ENCODE results near the gene STYXL1.
"Not testable (repeated sequence)": the region's sequence is repeated elsewhere in the genome, so short reads cannot be mapped to it uniquely, and the experiment has no call there.

Gene STYXL1, protein sequence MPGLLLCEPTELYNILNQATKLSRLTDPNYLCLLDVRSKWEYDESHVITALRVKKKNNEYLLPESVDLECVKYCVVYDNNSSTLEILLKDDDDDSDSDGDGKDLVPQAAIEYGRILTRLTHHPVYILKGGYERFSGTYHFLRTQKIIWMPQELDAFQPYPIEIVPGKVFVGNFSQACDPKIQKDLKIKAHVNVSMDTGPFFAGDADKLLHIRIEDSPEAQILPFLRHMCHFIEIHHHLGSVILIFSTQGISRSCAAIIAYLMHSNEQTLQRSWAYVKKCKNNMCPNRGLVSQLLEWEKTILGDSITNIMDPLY

DNA sequence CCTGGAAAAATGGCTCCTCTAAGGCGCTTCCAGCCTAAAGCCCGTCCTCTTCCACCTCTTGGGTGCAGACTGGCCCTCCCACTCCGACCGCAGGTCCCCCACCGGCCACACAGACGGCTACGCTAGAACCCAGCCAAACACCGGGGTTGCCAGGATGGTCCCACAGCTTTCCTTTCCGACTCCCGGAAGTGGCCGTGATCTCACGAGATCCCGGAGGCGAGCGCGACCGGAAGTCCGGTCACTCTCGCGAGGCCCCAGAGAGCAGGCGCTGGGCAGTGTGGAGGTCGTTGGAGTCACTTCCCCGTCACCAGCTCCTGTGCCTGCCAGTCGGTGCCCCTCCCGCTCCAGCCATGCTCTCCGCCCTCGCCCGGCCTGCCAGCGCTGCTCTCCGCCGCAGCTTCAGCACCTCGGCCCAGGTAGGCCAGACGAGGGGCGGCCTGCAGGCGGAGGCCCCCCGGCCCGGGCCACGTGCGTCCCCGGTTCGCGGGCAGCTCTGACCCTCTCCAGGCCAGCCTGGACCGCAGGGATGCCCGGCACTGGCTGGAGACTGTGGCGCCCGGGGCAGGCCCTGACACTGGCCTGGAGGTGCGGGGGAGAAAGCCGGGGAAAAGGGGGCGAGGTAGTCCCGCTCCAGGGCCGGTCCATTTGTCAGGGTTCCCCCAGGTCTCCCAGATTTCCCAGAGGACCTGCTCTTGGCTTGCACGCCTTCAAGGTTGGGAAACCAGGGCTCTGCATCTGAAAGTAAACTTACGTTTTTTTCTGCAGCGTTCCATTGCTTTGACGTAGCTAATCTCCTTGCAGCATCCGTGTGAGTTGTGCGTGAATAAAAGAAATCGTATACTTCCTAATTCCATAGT is at the start of gene STYXL1, which contains the start of gene MDH2:
Gene STYXL1 (minus strand): TSS at position 190 of the 857 bp plus-strand sequence. CDS start 17,477 bp downstream, outside the sequence.
Gene MDH2 (plus strand): TSS at position 296 of the 857 bp plus-strand sequence. CDS start 55 bp downstream, at position 351.
- peak; percentile 91 for DNase-seq (ENCODE audit: low spot score)

DNA sequence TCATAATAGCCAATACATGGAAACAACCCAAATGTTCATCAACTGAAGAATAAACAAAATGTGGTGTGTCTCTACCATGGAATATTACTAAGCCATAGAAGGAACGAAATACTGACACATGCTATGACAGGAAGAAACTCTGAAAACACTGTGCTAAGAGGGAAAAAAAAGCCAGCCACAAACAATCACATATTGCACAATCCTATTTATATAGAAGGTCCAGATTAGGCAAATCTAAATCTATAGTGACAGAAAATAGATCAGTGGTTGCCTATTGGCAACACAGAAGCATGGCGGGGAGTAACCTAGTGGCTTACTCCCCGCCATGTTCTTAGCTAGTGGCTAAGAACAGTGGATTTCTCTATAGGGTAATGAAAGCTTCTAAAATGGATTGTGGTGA is 48.1 kb upstream of the STYXL1 start:
- no peak for DNase-seq (ENCODE audit: low spot score)

DNA sequence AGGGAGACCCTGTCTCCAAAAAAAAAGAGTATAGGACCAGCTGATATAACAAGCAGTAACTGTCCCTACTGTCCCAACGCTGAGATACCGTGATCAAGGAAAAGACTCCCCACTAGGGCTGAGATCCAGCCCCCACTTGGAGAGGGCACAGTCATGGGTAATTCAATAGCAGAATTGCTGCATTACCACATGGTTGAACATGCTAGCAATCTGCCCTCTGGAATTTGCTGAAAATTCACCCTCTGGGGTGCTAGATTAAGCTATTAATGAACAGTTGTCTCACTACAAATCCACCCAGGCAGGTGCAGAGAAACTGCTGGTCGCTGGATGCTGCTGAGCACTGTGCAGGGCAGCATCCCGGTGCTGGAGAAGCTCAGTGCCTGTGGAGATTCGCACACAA is 46.5 kb upstream of the STYXL1 start:
- not testable (repeated sequence) for DNase-seq (ENCODE audit: low spot score)

DNA sequence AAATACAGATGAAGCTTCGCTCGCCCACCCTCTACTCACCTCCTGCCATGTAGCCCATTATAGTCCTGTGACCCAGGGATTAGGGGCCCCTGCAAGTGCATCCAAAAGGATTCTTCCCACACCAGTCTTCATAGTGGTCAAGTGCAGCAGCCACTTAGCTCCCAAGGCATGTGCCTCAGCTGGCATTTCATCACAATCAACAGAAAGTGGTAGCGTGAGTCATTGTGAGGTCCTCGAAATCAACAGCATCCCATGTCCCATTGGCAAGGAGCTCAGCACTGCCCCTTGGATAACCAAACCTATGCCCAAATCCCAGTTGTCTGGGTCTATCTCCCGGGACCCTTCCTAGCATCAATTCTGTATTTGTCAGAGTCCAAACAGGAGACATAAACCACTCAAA is 45.7 kb upstream of the STYXL1 start:
- DNase-seq (ENCODE audit: low spot score) = not testable (repeated sequence)

DNA sequence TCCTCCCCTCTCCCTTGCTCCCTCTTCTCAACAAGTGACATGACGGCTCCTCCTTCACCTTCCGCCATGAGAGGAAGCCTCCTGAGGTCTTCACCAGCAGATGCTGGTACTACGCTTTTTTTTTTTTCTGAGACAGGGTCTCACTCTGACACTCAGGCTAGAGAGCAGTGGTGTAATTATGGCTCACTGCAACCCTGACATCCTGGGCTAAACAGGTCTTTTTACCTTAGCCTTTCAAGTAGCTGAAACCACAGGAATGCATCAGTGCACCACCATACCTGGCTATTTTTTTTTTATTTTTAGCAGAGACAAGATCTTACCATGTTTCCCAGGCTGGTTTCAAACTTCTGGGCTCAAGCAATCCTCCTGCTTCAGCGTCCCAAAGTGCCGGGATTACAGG is 43.7 kb upstream of the STYXL1 start:
- DNase-seq (ENCODE audit: low spot score) = no peak

DNA sequence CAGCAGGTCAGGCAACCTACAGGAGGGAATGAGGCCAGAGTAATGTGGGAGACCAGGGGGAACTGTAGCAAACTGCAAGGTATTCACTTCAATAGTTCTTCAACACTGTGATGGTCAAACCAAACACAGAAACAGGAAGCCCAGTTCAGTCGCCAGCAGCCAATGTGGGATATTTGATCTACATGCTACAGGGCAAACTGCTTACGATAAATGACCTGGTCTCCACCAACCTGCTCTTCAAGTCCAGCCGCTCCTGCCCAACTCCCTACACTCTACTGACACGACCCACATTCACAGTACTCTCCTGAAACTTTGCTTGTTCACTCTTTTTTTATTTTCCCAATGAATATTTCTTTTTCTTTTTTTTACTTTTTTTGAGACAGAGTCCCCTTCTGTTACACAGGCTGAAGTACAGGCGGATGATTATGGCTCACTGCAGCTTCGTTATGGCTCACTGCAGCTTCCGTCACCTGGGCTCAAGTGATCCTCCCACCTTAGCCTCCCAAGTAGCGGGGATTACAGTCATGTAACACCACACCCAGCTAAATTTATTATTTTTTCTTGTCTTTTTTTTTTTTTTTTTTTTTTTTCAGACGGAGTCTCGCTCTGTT is 42.2 kb upstream of the STYXL1 start:
- no peak for DNase-seq (ENCODE audit: low spot score)

DNA sequence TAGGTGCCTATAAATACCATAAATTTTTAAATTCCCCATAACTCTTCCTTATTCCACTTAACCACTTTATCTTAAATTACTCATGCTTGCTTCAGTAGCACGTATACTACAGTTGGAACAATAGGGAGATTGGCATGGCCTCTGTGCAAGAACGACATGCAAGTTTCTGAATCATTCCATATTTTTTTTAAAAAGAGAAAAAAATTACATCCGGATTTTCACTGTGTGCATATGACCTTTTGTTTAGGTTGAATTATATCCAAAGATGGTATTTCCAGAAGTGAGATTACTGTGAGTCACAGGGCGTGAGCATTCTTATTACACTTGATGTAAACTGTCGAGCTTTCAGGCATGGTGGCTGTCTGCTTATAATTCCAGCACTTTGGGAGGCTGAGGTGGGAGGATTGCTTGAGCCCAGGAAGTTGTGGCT is 39.6 kb upstream of the STYXL1 start:
- DNase-seq (ENCODE audit: low spot score) = not testable (repeated sequence)

DNA sequence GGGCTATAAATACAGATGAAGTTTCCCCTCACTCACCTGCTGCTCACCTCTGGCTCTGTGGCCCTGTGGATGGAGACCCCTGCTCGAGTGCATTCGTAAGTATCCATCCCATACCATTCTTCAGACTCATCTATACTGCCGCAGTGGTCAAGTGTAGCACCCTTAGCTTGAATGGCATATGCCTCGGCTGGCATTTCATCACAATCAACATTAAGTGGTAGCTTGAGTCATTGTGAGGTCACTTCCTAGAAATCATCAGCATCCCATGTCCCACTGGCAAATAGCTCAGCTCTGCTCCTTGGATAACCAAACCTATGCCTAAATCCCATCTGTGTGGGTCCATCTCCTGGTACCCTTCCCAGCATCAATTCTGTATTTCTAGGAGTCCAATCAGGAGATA is 38.3 kb upstream of the STYXL1 start:
- DNase-seq (ENCODE audit: low spot score) = no peak

DNA sequence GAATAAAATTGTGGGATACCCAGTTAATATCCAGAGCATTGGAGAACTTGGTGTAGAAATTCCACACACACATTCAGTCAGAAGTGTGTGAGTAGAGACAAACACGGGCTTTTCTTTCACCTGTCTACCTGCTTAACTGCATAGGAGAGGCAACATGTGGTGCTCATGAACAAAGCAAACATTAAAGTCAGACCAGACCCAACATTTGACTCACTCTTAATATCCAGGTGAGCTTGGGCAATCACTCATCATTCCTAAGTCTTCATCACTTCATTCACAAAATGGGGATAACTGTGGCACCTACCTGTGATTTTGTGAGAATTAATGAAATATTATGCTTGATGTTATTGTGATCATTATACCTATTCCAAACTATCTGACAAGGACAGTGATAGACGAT is 36.3 kb upstream of the STYXL1 start:
- not testable (repeated sequence) for DNase-seq (ENCODE audit: low spot score)

DNA sequence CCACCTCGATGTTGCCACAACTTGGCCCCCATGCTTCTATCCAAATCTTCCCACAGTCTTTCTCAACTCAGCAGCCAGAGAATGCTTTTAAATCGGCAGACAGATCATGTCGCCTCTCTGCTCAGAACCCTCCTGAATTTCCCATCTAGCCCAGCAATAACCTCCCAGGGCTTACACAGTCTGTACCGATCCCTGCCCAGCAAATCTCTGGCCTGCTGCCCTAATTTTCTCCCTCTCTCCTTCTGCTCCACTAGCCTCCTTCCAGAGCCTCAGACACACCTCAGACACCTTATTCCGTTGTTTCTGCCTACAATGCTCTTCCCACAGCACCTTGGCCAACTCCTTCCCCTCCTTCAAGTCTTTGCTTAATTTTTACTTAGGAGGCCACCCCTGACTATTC is 32.4 kb upstream of the STYXL1 start:
- DNase-seq (ENCODE audit: low spot score) = no peak

DNA sequence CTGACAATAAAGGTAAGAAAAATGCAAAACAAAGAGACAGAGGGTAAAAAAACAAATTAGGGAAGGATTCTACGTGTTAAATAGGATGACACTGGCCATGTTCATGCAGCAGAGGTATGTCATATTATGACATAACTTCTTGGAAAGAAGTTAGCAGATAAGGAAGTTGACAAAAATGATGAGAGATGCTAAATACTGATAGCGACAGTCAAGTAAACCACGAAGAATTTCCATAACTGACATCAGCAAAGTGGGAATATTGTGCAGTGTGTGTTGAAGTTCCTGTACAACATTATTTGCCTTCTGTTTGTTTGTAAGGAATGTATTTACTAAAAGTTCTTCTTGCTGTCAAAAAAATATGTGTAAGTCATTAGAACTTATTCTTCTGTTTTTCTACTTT is 29.6 kb upstream of the STYXL1 start:
- DNase-seq (ENCODE audit: low spot score) = no peak

DNA sequence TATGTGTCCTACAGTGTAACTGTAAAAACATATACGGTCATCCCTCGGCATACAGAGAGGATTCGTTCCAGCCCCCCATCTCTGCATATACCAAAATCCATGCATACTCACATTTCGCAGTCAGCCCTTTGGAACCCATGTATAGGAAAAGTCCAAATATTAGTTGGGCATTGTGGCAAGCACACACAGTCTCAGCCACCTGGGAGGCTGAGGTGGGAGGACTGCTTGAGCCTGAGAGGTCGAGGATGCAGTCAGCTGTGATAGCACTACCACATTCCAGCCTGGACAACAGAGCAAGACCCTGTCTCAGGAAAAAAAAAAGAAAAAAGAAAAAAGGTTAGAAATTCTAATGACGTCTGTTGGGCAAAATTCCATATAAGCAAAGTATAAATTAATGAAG is 29.2 kb upstream of the STYXL1 start:
- no peak for DNase-seq (ENCODE audit: low spot score)

DNA sequence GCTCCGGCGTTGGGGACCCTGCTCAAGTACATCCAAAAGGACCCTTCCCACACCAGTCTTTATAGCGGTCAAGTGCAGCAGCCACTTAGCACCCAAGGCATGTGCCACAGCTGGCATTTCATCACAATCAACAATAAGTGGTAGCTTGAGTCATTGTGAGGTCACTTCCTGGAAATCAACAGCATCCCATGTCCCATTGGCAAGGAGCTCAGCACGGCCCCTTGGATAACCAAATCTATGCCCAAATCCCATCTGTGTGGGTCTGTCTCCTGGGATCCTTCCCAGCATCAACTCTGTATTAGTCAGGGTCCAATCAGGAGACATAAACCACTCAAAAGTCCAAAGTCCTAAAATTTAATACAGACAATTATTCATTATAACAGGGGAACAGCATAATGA is 27.2 kb upstream of the STYXL1 start:
- no peak for DNase-seq (ENCODE audit: low spot score)

DNA sequence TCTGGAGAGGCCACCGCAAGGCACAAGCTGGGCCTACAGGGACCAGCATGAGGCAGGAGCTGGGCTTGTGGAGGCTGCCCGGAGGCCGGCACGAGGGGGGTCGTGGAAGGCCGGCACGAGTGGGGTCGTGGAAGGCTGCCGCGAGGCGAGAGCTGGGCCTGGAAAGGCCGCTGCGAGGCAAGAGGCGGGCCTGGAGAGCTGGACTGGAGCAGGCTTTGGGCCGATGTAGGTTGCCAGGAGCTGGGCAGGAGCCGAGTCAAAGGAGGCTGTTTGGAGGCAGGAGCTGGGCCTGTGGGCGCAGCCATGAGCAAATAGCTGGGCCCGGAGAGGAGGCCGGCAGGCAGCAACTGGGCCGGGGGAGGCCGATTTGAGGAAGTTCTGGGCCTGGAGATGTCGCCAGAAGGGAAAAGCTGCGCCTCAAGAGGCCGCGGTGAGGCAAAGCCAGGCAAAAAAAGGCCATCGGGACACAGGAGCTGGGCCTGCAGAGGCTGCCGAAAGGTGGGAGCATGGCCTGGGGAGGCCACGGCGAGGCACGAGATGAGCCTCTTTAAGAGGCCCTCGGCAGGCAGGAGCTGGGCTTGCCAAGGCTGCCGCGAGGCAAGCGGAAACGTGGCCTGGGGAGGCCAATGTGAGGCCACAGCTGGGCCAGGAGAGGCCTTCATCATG is 26.6 kb upstream of the STYXL1 start:
- DNase-seq (ENCODE audit: low spot score) = no peak

DNA sequence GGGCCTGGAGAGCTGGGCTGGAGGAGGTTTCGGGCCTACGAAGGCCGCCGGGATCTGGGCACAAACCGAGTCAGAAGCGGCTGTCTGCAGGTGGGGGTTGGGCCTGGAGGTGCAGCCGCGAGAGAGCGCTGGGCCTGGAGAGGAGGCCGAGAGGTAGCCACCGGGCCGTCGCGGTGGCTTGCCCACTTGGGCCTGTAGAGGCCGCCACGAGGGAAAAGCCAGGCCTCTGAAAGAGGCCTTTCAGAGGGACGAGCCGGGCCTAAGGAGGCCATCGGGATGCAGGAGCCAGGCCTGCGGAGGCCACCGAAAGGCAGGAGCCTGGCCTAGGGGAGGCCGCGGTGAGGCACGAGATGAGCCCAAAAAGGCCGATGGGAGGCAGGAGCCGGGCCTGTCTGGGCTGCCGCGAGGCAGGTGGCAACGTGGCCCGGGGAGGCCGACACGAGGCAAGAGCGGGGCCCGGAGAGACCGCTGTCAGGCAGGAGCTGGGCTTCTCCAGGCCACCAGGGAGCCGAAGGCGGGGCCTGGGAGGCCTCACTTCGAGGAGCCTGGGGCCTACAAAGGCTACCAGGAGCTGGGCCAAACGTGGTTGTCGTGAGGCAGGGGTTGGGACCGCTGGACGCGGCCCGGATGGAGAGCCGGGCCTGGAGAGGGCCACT is 25.7 kb upstream of the STYXL1 start:
- no peak for DNase-seq (ENCODE audit: low spot score)

DNA sequence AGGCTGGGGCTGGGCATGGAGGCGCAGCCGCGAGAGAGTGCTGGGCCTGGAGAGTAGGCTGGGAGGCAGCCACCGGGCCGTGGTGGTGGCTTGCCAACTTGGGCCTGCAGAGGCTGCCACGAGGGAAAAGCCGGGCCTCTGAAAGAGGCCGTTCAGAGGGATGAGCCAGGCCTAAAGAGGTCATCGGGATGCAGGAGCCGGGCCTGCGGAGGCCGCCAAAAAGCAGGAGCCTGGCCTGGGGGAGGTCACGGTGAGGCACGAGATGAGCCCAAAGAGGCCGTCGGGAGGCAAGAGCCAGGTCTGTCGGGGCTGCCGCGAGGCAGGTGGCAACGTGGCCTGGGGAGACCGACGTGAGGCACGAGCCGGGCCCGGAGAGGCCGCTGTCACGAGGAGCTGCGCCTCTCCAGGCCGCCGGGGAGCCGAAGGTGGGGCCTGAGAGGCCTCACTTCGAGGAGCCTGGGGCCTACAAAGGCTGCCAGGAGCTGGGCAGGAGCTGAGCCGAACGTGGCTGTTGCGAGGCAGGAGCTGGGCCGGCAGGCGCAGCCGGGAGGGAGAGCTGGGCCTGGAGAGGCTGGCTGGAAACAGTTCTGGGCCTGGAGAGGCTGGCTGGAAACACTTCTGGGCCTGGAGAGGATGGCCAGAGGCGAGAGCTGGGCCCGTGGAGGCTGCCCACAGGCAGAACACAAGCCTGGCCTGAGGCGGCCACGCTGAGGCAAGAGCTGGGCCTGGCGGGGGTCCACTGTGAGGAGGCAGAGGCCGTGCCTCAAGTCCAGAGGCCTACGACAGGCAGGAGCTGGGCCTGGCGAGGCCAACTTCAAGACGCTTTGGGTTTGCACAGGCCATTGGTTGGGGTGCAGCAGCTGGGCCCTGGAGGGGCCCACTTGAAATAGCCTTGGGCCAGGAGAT is 24.7 kb upstream of the STYXL1 start:
- no peak for DNase-seq (ENCODE audit: low spot score)

DNA sequence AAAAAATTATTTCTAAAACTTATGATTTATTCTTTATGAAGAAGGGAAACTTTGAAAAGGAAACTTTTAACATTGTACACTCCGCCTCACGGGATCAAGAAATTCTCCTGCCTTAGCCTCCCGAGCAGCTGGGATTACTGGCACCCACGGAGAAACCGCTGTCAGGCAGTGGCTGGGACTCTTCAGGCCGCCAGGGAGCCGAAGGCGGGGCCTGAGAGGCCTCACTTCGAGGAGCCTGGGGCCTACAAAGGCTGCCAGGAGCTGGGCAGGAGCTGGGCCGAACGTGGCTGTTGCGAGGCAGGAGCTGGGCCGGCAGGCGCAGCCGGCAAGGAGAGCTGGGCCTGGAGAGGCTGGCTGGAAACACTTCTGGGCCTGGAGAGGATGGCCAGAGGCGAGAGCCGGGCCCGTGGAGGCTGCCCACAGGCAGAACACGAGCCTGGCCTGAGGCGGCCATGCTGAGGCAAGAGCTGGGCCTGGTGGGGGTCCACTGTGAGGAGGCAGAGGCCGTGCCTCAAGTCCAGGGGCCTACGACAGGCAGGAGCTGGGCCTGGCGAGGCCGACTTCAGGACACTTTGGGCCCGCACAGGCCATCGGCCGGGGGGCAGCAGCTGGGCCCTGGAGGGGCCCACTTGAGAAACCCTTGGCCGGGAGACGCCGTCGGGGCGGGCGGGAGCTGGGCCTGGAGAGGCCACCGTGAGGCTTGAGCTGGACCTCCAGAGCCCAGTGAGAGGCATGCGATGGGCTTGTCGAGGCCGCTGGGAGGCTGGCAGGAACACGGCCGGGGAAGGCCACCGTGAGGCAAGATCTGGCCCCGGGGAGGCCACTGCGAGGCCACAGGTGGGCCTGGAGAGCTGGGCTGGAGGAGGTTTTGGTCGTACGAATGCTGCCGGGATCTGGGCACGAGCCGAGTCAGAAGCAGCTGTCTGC is 23.8 kb upstream of the STYXL1 start:
- DNase-seq (ENCODE audit: low spot score) = no peak

DNA sequence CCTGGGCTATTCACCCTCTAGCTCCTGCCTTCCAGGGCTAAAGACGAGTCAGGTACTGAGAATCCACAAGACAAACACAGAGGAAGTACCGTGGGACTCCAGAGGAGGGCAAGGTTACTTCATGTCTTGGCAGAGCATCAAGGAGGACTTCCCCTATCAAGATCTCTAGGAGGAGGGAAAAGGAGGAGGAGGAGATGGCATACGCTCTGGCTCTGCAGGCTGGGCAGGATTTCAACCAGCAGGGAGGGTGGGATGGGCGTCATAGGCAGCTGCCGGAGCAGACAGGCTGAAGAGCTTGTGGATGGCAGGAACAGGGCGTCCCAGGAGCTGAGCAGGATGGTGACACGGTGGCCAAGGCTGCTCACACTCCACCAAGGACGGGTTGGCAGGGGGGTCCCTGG is 21.4 kb upstream of the STYXL1 start:
- DNase-seq (ENCODE audit: low spot score) = no peak

DNA sequence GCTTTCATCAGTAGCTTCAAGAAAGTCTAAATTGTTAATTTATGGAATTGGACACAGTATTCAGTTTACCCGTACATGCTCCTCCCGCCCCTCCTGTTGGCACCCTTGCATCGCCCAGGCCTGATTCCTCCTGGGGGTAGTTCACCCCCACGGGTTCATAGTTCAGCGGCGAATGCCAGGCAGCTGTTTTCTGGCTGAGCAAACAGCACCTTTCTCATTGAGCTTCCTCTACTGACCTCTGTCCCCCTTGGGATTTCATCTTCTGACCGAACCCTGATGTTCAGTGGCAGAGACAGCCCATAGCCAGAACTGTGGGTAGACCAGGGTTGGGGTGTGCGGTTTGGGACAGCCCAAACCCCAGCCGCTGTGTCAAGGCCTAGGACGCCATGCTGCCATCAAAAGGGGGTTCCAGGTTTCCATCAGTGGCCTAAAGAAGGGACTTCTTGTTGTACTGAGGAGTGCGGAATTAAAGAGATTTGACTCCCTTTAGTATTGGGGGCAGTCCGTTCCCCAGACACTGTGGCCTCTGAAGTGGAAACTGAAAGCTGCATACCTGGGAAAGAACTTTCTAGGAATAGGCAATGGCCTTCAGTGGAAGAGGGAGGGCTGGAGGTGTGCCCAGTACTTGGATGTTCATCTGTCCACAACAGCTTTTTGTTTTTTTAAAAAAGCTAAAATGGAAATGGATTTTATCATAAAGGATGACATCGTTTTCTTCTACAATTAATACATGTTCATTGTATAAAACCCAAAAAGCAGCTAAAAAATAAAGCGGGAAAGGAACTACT is 19.1 kb upstream of the STYXL1 start:
- DNase-seq (ENCODE audit: low spot score) = no peak

All from hematopoietic multipotent progenitor cell treated with erythropoietin and hydrocortisone succinate and interleukin-3 and kit ligand, for 17 days (in vitro differentiated cells).